Sciatic nerve (tissue), 2 donors: ENCODE measurements around the gene PSMD3. TPM values are rescaled to one million over a fixed set of nuclear protein-coding genes. Genes with fewer than 3 reads are reported as not detected.

Experiments
- ATAC-seq: fragments of 200-7000 bp; cut with Tn5 transposase; one replicate; pipeline ENCODE4 v1.9.1; 2020; ENCODE audit warnings: mild to moderate bottlenecking, moderate library complexity
- DNase-seq: peaks from one replicate; pipeline ENCODE4 v3.0.0-alpha.2; 2020; ENCODE audit warnings: low spot score
- intact Hi-C: fragments of 100-400 bp; cut with DNase I; formaldehyde crosslinking; loops from one replicate; pipeline ENCODE4 v1.14.2; 2022
- microRNA-seq: library from miRNA; unstranded; fragments of <30 nt; microRNA quantifications from one replicate; pipeline ENCODE4 v1.2.0, GENCODE V29; 2020
- total RNA-seq: library from RNA; stranded (reverse); fragmentation: NEBNext Ultra II Directional; extraction: Animal tissue kit (Norgen Biotek cat#: 25700); gene quantifications from one replicate; pipeline ENCODE4 v1.2.1, GENCODE V29; 2021
- donor health status: DM: no; HTN: no; CAD: no.
- donor health status: DM: no; HTN: no; CAD: no.

Gene PSMD3
- total RNA-seq, 1 donor from 2014 or later = 68.7 TPM

DNA sequence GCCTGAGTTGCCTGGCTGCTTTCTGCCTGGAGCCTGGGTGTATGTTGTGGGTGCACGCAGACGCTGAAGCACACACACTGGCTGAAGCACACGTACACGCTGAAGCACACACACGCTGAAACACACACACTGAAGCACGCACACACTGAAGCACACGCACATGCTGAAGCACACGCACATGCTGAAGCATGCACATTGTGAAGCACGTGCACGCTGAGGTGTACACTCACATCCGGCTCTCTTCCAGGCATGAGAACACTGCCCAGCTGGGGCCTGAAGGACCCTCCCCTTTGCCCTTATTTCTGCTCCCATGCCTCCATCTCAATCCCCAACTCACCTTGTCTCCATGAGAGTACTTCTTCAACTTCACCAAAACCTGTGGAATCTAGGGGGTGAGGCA lies 51.1 kb downstream of the PSMD3 start:
- intact Hi-C loops = no loop called here
- no peak for DNase-seq
- ATAC-seq = no peak

DNA sequence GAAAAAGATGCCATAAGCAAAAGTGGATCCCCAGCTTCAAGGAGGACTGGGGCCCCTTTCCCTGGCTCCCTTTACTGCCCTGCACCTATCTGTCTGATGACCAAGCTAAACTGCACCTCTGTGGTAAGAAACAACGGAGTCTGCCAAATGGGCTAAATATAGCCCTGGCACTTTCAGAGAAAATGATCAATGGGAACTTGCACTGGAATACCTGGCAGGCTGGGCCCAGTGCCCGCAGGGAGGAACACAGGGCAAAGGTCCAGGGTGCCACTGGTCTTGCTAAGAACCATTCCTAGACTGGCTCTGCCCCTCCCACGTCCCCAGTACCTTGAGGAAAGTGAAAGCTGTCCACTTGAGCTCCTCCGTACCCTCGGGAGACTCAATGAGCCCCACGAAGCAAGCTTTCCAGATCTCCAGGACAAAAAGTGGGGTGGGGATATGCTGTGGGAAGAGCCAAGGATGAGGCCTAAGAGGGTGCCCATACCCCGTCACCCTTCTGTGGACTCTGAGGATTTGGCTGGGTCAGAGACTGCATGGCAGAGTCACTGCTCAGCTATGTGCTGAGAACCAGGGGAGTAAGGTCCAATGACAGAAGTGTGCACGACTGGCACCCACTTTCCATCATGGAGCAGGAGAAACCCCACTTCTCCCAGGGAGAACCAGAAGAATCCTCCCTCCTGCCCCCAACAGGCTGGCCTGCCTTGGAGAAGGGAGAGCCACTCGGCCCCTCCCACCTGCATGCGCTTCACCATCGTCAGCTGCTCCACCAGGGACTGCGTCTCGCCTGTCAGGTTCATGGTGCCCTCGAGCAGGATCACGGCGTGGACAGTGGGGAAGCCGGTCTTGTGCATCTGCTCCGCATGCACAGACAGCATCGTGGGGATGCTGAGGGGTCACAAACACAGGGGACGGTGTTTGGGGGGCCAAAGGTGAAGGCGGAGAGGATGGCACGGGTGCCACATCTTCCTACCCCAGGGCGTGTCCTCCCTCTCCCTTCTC lies 52.0 kb downstream of the PSMD3 start:
- DNase-seq = no peak
- no peak for ATAC-seq
- intact Hi-C loops = no loop called here

DNA sequence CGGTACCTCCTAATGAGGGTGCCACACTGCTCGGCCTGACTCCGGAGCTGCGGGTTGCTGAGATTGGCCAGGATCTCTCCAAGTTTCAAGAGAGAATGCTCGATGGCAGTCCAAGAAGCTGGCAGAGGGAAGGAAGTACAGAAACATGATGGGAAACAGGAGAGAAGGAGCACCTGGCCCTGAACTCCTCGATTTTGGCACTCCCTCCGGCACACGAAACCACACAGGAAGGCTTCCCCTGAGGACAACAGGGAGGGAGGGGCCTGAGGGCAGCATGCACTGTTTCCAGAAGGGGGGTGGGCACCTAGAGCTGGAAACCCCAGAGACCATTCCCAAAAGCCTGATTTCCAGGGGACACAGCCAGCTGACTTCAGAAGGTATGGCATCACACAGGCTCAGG lies 52.7 kb downstream of the PSMD3 start:
- ATAC-seq (no peak), DNase-seq (no peak)
- intact Hi-C loops = no loop called here

DNA sequence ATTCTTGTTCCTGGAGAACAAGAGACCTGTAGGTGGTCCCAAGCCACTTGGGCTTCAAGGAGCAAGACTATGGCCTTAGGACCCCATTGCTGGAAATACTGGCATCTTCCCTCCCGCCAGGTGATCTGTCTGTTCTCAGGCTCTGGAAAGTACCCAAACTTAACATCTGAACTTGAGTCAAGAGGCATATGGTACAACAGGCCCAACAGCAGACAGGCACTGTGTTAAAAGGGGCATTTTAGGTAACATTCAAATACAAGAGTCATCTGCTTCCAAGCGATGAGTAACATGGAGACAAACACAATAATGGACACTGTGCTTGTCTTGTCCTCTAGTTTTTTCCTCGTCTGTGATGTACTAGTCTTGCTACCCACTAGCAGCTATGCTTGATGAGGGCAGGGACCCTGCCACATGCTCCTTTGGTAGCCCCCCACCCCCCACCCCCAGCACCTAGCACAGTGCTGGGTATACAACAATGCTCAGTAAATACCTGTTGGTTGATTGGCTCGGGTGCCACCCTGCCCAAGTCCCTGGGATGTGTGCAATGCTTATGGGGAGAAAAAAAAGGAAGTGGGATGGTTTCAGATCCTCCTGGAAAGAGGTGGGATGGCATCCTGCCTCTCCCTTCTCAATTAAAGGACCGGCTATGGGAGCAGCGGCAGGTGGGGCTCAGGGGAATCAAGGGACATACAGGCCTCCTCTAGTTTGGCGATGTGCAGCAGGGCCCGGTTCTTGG lies 54.0 kb downstream of the PSMD3 start:
- intact Hi-C loops = no loop called here
- ATAC-seq = no peak
- DNase-seq = no peak

DNA sequence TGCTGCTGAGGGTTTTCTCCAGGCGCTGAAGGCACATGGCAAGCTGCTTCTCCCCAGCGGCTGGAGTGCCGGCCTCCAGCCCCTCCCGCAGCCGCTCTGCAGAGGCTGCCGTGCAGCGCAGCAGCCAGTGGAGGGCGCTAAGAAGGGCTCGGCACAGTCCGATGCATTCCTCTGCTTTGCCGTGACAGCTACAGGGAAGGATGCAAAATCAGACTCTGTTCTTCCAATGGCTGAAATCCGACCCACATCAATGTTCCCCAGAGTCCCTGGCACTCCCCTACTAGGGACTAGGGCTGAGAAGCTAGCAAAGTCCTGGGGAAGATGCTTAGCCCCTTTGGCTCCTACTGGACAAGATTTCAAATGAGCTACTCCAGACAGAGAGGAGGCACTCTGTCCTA lies 54.6 kb downstream of the PSMD3 start:
- intact Hi-C loops = no loop called here
- ATAC-seq = no peak

DNA sequence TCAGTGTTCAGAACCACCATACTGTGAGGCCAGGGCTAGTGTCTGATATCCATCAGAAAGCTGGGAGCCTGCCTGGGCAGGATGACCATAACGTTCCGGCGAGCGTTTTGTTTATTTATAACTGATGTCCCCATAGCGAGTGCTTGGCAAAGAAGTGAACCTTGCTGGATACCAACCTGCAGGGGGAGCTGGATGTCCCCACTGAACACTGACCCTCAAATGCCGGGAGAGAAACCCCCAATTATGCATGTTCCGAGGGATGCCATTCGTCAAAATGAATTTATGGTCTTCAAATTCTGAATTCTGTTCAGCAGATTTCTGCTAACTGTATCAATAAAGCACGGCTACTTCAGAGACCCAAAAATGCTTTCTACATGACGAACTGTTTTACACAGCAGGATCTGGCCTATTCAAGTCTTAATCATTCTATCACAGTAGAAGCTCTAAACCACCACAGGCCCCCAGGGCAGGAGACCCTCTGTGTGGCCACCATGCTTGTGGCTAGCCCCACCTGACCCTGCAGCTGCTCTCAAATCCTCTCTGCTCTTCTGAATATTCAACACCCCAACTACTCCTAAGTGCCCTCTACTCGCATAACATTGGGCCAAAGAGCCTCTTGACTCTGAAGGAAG lies 58.4 kb downstream of the PSMD3 start:
- peak; percentile 97 for ATAC-seq
- intact Hi-C loops = no loop called here
- no peak for DNase-seq

More for the DNA sequence above, 54.6 kb downstream of the PSMD3 start:
- DNase-seq = no peak

DNA sequence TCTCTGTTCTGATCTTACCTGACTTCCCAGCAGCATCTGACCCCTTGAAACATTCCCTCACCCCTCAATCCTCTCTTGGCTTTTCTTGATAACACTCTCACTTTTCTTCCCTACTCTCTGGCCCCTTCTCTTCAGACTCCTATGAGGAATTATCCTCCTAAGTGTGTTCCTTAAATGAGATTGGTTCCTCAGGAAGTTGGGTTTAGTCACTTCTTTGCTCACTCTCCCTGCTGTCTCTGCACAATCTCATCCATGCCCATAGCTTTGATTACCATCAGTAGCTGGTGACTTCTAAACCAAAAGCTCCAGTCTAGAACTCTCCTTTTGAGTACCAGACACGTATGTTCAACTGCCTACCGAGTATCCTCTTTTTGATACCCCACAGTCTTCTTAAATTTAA lies 60.6 kb downstream of the PSMD3 start:
- intact Hi-C loops = no loop called here
- DNase-seq (no peak), ATAC-seq (no peak)

Small RNAs within 50 kb of the gene (microRNA-seq; reads per million reads assigned to microRNA genes)
- gene MIR6884 = not detected

Other genes with a start within 250 kb of the PSMD3 start
- 1.6 TPM for gene GRB7, start 242.9 kb upstream of the PSMD3 start, total RNA-seq
- gene IKZF3, start 116.5 kb upstream of the PSMD3 start, total RNA-seq = 2.6 TPM
- gene ZPBP2, start 112.6 kb upstream of the PSMD3 start, total RNA-seq = not detected
- 15.2 TPM for gene GSDMB, start 62.2 kb upstream of the PSMD3 start, total RNA-seq
- 39.1 TPM for gene ORMDL3, start 53.2 kb upstream of the PSMD3 start, total RNA-seq
- gene LRRC3C, start 53.1 kb upstream of the PSMD3 start, total RNA-seq = not detected
- gene GSDMA, start 17.8 kb upstream of the PSMD3 start, total RNA-seq = 1.5 TPM
- gene CSF3, start 34.6 kb downstream of the PSMD3 start, total RNA-seq = 2.3 TPM
- gene MED24, start 73.6 kb downstream of the PSMD3 start, total RNA-seq = 74.7 TPM
- 72.0 TPM for gene THRA, start 82.2 kb downstream of the PSMD3 start, total RNA-seq
- gene NR1D1, start 119.8 kb downstream of the PSMD3 start, total RNA-seq = 69.8 TPM
- 108 TPM for gene MSL1, start 141.2 kb downstream of the PSMD3 start, total RNA-seq
- gene CASC3, start 159.7 kb downstream of the PSMD3 start, total RNA-seq = 135 TPM
- gene RAPGEFL1, start 196.7 kb downstream of the PSMD3 start, total RNA-seq = 21.2 TPM
- gene WIPF2, start 238.5 kb downstream of the PSMD3 start, total RNA-seq = 41.1 TPM